HG03159 (cell line): ENCODE data around the gene RBMS2.
"Not testable (repeated sequence)": the region's sequence is repeated elsewhere in the genome, so short reads cannot be mapped to it uniquely, and the experiment has no call there.

Experiments used
- ATAC-seq: cut with Tn5 transposase; IDR thresholded peaks from one replicate; pipeline ENCODE4 v1.9.1; 2021; ENCODE audit warnings: mild to moderate bottlenecking, moderate library complexity; ENCODE audit not compliant: unreplicated experiment

RBMS2 gene

GRCh38 chr12:56521590-56522371, at the start of gene RBMS2:
Gene RBMS2 (plus strand): TSS chr12:56521820. CDS start chr12:56522024, 204 bp downstream.
- ATAC-seq, result no peak

GRCh38 chr12:56474389-56474788, 47.2 kb upstream of the RBMS2 start:
- no peak for ATAC-seq

GRCh38 chr12:56476143-56476542, 45.5 kb upstream of the RBMS2 start:
- ATAC-seq, result no peak

- no peak for ATAC-seq
Observed at GRCh38 chr12:56476972-56477432, 44.6 kb upstream of the RBMS2 start.

- no peak for ATAC-seq
Observed at GRCh38 chr12:56477521-56478225, 43.9 kb upstream of the RBMS2 start.

GRCh38 chr12:56479625-56480024, 42.0 kb upstream of the RBMS2 start:
- no peak for ATAC-seq

GRCh38 chr12:56484566-56484965, 37.1 kb upstream of the RBMS2 start:
- ATAC-seq, result no peak

- ATAC-seq, result no peak
Observed at GRCh38 chr12:56486694-56487093, 34.9 kb upstream of the RBMS2 start.

- ATAC-seq, result no peak
Observed at GRCh38 chr12:56487448-56488040, 34.1 kb upstream of the RBMS2 start.

- peak; percentile 96 for ATAC-seq
Observed at GRCh38 chr12:56488041-56488955, 33.3 kb upstream of the RBMS2 start, which contains the start of gene GLS2. Gene GLS2 (minus strand): TSS chr12:56488161. CDS start chr12:56488118, 43 bp downstream.

- no peak for ATAC-seq
Observed at GRCh38 chr12:56490360-56490759, 31.3 kb upstream of the RBMS2 start.

GRCh38 chr12:56493409-56494105, 28.1 kb upstream of the RBMS2 start:
- not testable (repeated sequence) for ATAC-seq

- ATAC-seq, result not testable (repeated sequence)
Observed at GRCh38 chr12:56494106-56494415, 27.6 kb upstream of the RBMS2 start.

GRCh38 chr12:56494481-56494880, 27.1 kb upstream of the RBMS2 start:
- ATAC-seq, result not testable (repeated sequence)

GRCh38 chr12:56496704-56497103, 24.9 kb upstream of the RBMS2 start:
- ATAC-seq, result not testable (repeated sequence)

- not testable (repeated sequence) for ATAC-seq
Observed at GRCh38 chr12:56498126-56498902, 23.3 kb upstream of the RBMS2 start.

GRCh38 chr12:56499452-56499851, 22.2 kb upstream of the RBMS2 start:
- not testable (repeated sequence) for ATAC-seq

GRCh38 chr12:56499879-56500278, 21.7 kb upstream of the RBMS2 start:
- ATAC-seq, result not testable (repeated sequence)

- no peak for ATAC-seq
Observed at GRCh38 chr12:56510786-56511185, 10.8 kb upstream of the RBMS2 start.
